Progenitor cell of endocrine pancreas (in vitro differentiated cells): Measurements from ENCODE around the gene MRPL39. TPM values are rescaled to one million over a fixed set of nuclear protein-coding genes. Genes with fewer than 3 reads are reported as not detected.
A peak's percentile ranks its signal among the peaks of the same experiment; 100 is the strongest.

Source experiments
- DNase-seq: peaks from one replicate; pipeline ENCODE4 v3.0.0; 2021; ENCODE audit warnings: low spot score; ENCODE audit not compliant: unreplicated experiment
- H3K27ac Mint-ChIP-seq: 2 replicates; pipeline ENCODE4 v1.8.0; 2021; ENCODE audit warnings: mild to moderate bottlenecking, moderate library complexity, mixed read lengths
- H3K27me3 Mint-ChIP-seq: 2 replicates; pipeline ENCODE4 v1.8.0; 2021; ENCODE audit warnings: mixed read lengths
- H3K36me3 Mint-ChIP-seq: 2 replicates; pipeline ENCODE4 v1.8.0; 2022; ENCODE audit warnings: mixed read lengths; ENCODE audit not compliant: insufficient read depth
- H3K4me1 Mint-ChIP-seq: 2 replicates; pipeline ENCODE4 v1.8.0; 2021; ENCODE audit warnings: low read depth, mixed read lengths
- H3K4me3 Mint-ChIP-seq: 2 replicates; pipeline ENCODE4 v1.8.0; 2021; ENCODE audit warnings: low read depth, mild to moderate bottlenecking, moderate library complexity, mixed read lengths
- H3K9me3 Mint-ChIP-seq: 2 replicates; pipeline ENCODE4 v1.8.0; 2021; ENCODE audit warnings: low read depth, mixed read lengths
- total RNA-seq: library from RNA; stranded (reverse); gene quantifications from 2 replicates; pipeline ENCODE4 v1.2.1, GENCODE V29; 2021
- TF ChIP-seq, protein P1 (sequence below): fragments of 200-600 bp; sonication (generic); IDR thresholded peaks from one replicate; pipeline ENCODE4 v1.5.0; 2021; ENCODE audit warnings: antibody characterized with exemption, mild to moderate bottlenecking; ENCODE audit not compliant: unreplicated experiment

Gene MRPL39
- total RNA-seq, 1 donor from 2014 or later, result 30.7 TPM

DNA sequence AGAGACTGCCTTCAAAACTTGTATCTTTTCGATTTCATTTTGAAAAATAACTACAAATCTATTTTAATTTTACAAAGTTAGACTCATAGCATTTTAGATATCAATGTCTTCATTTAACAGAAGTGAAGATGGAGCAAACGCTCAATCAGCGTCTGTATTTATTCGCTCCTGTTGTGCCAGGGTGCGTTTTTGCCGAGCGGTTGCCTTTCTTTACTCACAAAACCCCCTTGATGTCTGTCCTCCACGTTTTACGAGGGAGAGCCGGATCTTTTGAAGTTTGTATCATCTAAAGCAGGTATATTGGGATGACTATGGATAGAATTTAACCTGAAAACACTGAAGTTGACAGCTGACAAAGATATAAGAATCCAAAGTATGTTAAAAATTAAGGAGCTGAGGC, 44.6 kb downstream of the MRPL39 start:
- Mint-ChIP-seq H3K4me1 (peaks cover 2% of the 10 kb centered on the region), H3K36me3 (peaks cover 1% of the 10 kb centered on the region), H3K27me3 (peaks cover 40% of the 10 kb centered on the region), H3K4me3 (peak overlapping the region; percentile 74), H3K27ac (no peak overlapping the region), H3K9me3 (no peaks in the 10 kb centered on the region)
- TF ChIP-seq, protein P1, sequence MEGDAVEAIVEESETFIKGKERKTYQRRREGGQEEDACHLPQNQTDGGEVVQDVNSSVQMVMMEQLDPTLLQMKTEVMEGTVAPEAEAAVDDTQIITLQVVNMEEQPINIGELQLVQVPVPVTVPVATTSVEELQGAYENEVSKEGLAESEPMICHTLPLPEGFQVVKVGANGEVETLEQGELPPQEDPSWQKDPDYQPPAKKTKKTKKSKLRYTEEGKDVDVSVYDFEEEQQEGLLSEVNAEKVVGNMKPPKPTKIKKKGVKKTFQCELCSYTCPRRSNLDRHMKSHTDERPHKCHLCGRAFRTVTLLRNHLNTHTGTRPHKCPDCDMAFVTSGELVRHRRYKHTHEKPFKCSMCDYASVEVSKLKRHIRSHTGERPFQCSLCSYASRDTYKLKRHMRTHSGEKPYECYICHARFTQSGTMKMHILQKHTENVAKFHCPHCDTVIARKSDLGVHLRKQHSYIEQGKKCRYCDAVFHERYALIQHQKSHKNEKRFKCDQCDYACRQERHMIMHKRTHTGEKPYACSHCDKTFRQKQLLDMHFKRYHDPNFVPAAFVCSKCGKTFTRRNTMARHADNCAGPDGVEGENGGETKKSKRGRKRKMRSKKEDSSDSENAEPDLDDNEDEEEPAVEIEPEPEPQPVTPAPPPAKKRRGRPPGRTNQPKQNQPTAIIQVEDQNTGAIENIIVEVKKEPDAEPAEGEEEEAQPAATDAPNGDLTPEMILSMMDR, result no peak
- no peak for DNase-seq

DNA sequence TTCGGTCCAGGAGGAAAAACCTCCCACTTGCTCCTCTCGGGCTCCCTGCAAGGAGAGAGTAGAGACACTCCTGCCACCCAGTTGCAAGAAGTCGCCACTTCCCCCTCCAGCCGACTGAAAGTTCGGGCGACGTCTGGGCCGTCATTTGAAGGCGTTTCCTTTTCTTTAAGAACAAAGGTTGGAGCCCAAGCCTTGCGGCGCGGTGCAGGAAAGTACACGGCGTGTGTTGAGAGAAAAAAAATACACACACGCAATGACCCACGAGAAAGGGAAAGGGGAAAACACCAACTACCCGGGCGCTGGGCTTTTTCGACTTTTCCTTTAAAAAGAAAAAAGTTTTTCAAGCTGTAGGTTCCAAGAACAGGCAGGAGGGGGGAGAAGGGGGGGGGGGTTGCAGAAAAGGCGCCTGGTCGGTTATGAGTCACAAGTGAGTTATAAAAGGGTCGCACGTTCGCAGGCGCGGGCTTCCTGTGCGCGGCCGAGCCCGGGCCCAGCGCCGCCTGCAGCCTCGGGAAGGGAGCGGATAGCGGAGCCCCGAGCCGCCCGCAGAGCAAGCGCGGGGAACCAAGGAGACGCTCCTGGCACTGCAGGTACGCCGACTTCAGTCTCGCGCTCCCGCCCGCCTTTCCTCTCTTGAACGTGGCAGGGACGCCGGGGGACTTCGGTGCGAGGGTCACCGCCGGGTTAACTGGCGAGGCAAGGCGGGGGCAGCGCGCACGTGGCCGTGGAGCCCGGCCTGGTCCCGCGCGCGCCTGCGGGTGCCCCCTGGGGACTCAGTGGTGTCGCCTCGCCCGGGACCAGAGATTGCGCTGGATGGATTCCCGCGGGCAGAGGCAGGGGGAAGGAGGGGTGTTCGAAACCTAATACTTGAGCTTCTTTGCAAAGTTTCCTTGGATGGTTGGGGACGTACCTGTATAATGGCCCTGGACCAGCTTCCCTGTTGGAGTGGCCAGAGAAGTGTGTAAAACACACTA, 45.3 kb downstream of the MRPL39 start:
- Mint-ChIP-seq H3K4me1 (peaks cover 2% of the 10 kb centered on the region), H3K4me3 (peak overlapping the region; percentile 74), H3K27me3 (peaks cover 40% of the 10 kb centered on the region), H3K9me3 (no peaks in the 10 kb centered on the region), H3K36me3 (peaks cover 1% of the 10 kb centered on the region), H3K27ac (no peak overlapping the region)
- peak; percentile 31 for DNase-seq
- TF ChIP-seq, protein P1, result peak; percentile 40

DNA sequence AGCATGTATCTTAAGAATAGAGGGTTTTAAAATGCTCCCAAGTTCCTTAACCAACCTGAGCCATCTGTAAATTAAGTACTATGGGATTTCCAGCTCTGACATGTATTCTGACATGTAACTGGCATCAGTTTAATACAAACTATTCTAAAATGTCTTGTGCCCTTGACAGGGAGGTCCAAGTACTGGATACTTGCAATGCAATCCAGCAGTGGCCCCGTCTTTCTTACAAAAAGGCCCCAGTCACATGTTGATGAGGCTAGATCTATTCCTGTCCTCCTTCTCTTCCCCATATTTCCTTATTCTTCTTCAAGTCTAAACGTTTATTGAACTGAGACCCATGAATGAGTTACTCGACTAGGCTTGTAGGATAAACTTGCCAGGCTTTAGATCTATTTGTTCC, 46.4 kb downstream of the MRPL39 start:
- Mint-ChIP-seq H3K4me3 (peak overlapping the region; percentile 74), H3K36me3 (peaks cover 1% of the 10 kb centered on the region), H3K4me1 (peaks cover 2% of the 10 kb centered on the region), H3K27me3 (peaks cover 40% of the 10 kb centered on the region), H3K9me3 (no peaks in the 10 kb centered on the region), H3K27ac (no peak overlapping the region)
- TF ChIP-seq, protein P1, result no peak
- no peak for DNase-seq

DNA sequence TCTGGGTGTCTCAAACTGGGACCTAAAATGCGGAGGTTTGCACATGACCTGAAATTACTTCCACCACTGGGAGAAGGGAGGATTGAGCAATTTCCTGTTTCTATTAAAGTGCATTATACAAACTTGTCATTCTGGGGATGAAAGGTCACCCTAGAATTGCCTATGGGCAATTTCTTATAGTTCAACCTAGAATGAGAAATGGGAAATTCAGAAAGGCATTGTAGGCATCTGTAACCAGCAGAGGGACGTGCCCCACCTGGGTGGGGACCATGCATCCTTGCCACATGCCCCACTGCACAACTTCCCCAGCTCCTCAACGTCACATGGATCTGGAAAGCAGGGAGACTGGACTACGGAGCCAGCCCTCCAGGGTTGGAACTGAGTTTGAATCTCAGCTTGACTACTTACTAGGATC, 47.0 kb downstream of the MRPL39 start:
- Mint-ChIP-seq H3K27ac (no peak overlapping the region), H3K36me3 (peaks cover 1% of the 10 kb centered on the region), H3K27me3 (peaks cover 40% of the 10 kb centered on the region), H3K4me3 (no peak overlapping the region), H3K9me3 (no peaks in the 10 kb centered on the region), H3K4me1 (peaks cover 2% of the 10 kb centered on the region)
- TF ChIP-seq, protein P1, result no peak
- no peak for DNase-seq

DNA sequence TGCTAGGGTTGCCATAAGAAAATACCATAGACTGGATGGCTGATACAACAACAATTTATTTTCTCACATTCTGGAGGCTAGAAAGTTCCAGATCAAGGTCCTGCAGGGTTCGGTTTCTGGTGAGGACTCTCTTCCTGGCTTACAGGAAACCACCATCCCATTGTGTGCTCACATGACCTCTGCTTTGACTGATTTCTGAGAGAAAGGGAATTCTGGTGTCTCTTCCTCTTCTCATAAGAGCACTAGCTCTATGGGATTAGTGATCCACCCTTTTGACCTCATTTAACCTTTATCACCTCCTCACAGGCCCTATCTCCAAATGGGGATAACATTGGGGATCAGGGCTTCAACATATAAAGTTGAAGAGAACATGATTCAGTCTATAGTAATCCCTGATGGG, 47.5 kb downstream of the MRPL39 start:
- no peak for DNase-seq
- H3K27me3 Mint-ChIP-seq, result peaks cover 40% of the 10 kb centered on the region
- H3K27ac Mint-ChIP-seq, result no peak overlapping the region
- peaks cover 1% of the 10 kb centered on the region for H3K36me3 Mint-ChIP-seq
- peaks cover 2% of the 10 kb centered on the region for H3K4me1 Mint-ChIP-seq
- TF ChIP-seq, protein P1, result no peak
- no peaks in the 10 kb centered on the region for H3K9me3 Mint-ChIP-seq
- H3K4me3 Mint-ChIP-seq, result no peak overlapping the region
